GM21737 (cell line): ENCODE data around the gene AKAP12.

Experiments used
- ATAC-seq: cut with Tn5 transposase; IDR thresholded peaks from one replicate; pipeline ENCODE4 v1.9.1; 2021; ENCODE audit warnings: mild to moderate bottlenecking, moderate library complexity; ENCODE audit not compliant: unreplicated experiment

Gene AKAP12

DNA sequence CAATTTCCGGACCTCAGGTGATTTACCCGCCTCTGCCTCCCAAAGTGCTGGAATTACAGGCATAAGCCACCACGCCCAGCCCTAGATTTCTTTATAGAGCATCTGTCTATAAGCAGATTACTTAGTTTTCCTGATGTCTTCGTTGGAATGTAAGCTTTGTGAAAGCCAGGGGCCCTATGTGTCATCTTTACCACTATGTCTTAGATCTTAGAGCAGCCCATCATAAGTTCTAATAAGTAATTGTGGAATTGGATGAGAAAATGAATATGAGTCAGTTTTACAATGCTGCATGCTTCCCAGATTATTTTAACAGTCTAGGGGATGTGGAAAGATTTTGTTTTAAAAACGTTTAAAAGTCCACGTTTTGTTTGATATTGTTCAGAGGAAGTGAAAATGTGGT lies 160.7 kb downstream of the AKAP12 start:
- ATAC-seq = no peak

DNA sequence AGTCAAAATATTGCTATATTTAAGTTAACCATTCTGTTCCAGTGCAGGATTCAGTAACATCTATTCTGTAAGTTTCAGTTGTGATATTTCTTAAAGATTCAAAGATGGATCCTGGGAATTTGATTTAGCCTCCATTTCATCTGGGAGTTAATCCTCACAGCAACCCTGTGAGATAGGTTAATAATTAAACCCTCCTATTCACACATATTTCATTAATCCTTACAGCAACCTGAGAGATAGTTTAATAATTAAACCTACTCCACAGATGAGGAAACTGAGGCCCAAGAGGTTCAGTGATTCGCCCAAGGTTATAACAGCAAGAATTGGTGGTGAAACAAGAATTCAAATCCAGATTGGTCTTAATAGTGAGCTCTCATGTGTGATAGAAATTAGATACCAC lies 162.5 kb downstream of the AKAP12 start:
- no peak for ATAC-seq

DNA sequence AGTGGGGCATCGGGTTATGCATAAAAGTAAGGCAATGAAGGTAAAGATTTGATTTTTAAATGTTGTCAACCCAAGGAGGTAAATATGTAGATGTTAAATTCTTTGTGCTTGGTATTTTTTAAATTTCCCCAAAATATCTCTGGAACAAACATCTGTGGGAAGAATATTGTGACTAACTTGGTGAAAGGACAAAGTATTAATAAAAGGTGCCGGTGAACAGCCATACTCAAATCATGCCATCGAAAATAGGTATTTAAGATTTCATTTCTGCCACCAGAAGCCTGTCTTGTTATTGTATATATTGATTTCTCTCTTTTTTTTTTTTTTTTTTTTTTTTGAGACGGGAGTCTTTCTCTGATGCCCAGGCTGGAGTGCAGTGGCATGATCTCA lies 164.1 kb downstream of the AKAP12 start:
- ATAC-seq = no peak
